Activated CD4-positive, alpha-beta T cell treated with anti-CD3 and anti-CD28 coated beads, Interleukin-2, amount 50 U/mL, for 48 hours (primary cell): ENCODE results near the gene DDR2.
"Not testable (repeated sequence)": the region's sequence is repeated elsewhere in the genome, so short reads cannot be mapped to it uniquely, and the experiment has no call there.

Experiments used
- DNase-seq, 2 experiments: peaks; one replicate each; pipeline ENCODE4 v3.0.0-alpha.2; 2020

DDR2 gene

GRCh38 chr1:162632217-162632666 is at the start of gene DDR2:
TSS of gene DDR2 (plus strand) at chr1:162632464. CDS start at chr1:162719064, 86,600 bp downstream.
- no peak for DNase-seq

- not testable (repeated sequence) for DNase-seq
Measured at GRCh38 chr1:162582901-162583300, 49.4 kb upstream of the DDR2 start.

- DNase-seq: not testable (repeated sequence)
Measured at GRCh38 chr1:162585101-162585500, 47.2 kb upstream of the DDR2 start.

- DNase-seq: no peak
Measured at GRCh38 chr1:162587347-162587746, 44.9 kb upstream of the DDR2 start.

- DNase-seq: no peak
Measured at GRCh38 chr1:162587761-162588260, 44.5 kb upstream of the DDR2 start.

GRCh38 chr1:162590101-162590500 is 42.2 kb upstream of the DDR2 start:
- no peak for DNase-seq

- no peak for DNase-seq
Measured at GRCh38 chr1:162590686-162591085, 41.6 kb upstream of the DDR2 start.

- no peak for DNase-seq
Measured at GRCh38 chr1:162596514-162597170, 35.6 kb upstream of the DDR2 start.

- no peak for DNase-seq
Measured at GRCh38 chr1:162599451-162599850, 32.8 kb upstream of the DDR2 start.

GRCh38 chr1:162603117-162603516 is 29.1 kb upstream of the DDR2 start:
- not testable (repeated sequence) for DNase-seq

GRCh38 chr1:162605225-162605927 is 26.9 kb upstream of the DDR2 start:
- DNase-seq: no peak

GRCh38 chr1:162609306-162609705 is 23.0 kb upstream of the DDR2 start:
- DNase-seq: no peak

GRCh38 chr1:162612606-162613400 is 19.5 kb upstream of the DDR2 start:
- DNase-seq: no peak

- no peak for DNase-seq
Measured at GRCh38 chr1:162616848-162617247, 15.4 kb upstream of the DDR2 start.

- DNase-seq: no peak
Measured at GRCh38 chr1:162617513-162617912, 14.8 kb upstream of the DDR2 start.

GRCh38 chr1:162619076-162619475 is 13.2 kb upstream of the DDR2 start:
- no peak for DNase-seq

- no peak for DNase-seq
Measured at GRCh38 chr1:162621256-162621655, 11.0 kb upstream of the DDR2 start.

- DNase-seq: no peak
Measured at GRCh38 chr1:162625679-162626078, 6.6 kb upstream of the DDR2 start.

GRCh38 chr1:162626094-162626493 is 6.2 kb upstream of the DDR2 start:
- DNase-seq: no peak

GRCh38 chr1:162626761-162627160 is 5.5 kb upstream of the DDR2 start:
- no peak for DNase-seq

GRCh38 chr1:162627662-162628296 is 4.5 kb upstream of the DDR2 start:
- DNase-seq: no peak

- no peak for DNase-seq
Measured at GRCh38 chr1:162629077-162629627, 3.1 kb upstream of the DDR2 start.

- no peak for DNase-seq
Measured at GRCh38 chr1:162629651-162630050, 2.6 kb upstream of the DDR2 start.
